ENCODE data around the gene HIGD1C.

DNA sequence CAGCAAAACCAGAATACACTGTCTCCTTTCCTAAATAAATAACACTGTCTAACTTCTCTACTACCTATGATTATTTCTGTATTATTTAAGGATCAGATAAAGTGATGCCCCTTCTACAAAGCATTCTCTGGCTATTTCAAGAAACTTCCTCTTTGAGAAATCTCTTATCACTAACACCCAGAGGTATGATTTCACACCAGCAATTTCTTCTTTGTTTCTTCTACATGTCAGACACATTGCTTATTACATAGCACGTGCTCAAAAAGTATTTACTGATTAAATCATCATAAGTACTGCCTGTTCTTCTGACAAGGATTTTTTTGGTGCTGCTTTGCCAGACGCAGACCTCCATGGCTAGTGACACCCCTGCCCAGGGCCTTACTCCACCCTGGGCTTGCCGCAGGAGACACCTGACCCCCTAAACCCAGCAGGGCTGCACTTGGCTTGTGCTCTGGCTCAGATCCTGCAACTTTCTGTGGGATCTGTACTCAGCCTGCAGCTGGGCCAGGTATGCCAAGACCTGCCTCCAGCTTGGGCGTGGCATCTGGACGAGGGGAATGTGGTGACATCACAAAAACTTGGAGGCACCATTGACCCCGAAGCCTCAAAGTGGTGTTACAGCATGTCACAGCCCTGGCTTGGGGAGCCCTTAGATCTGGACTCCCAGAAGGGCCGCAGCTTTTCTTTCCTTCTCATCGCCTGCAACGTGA is 15.4 kb upstream of the HIGD1C start:
- TF ChIP-seq, protein P1, sequence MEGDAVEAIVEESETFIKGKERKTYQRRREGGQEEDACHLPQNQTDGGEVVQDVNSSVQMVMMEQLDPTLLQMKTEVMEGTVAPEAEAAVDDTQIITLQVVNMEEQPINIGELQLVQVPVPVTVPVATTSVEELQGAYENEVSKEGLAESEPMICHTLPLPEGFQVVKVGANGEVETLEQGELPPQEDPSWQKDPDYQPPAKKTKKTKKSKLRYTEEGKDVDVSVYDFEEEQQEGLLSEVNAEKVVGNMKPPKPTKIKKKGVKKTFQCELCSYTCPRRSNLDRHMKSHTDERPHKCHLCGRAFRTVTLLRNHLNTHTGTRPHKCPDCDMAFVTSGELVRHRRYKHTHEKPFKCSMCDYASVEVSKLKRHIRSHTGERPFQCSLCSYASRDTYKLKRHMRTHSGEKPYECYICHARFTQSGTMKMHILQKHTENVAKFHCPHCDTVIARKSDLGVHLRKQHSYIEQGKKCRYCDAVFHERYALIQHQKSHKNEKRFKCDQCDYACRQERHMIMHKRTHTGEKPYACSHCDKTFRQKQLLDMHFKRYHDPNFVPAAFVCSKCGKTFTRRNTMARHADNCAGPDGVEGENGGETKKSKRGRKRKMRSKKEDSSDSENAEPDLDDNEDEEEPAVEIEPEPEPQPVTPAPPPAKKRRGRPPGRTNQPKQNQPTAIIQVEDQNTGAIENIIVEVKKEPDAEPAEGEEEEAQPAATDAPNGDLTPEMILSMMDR (conservative IDR thresholded peaks at IDR 0.05) = no peak
- no peak for TF ChIP-seq EZH2 (IDR thresholded peaks at IDR 0.05; ENCODE audit: low read depth)
